ENCODE measurements around the gene CELSR3.

The CELSR3 gene

GRCh38 chr3:48685603-48686511, 23.2 kb upstream of the CELSR3 start, which contains the start of gene NCKIPSD:
TSS of gene NCKIPSD (minus strand) at chr3:48685915. CDS start at chr3:48685807, 108 bp downstream.
- peak; percentile 92 for DNase-seq

GRCh38 chr3:48685293-48685602, 22.6 kb upstream of the CELSR3 start:
- no peak for DNase-seq

- DNase-seq = no peak
Observed at GRCh38 chr3:48684480-48685143, 21.9 kb upstream of the CELSR3 start.

GRCh38 chr3:48684054-48684349, 21.3 kb upstream of the CELSR3 start:
- no peak for DNase-seq

- DNase-seq = no peak
Observed at GRCh38 chr3:48682786-48683185, 20.1 kb upstream of the CELSR3 start.

GRCh38 chr3:48681974-48682610, 19.4 kb upstream of the CELSR3 start:
- no peak for DNase-seq

- no peak for DNase-seq
Observed at GRCh38 chr3:48681541-48681880, 18.8 kb upstream of the CELSR3 start.

GRCh38 chr3:48680811-48681540, 18.3 kb upstream of the CELSR3 start:
- DNase-seq = no peak

GRCh38 chr3:48679411-48680391, 17.0 kb upstream of the CELSR3 start:
- DNase-seq = no peak

GRCh38 chr3:48678566-48679380, 16.1 kb upstream of the CELSR3 start:
- no peak for DNase-seq

- DNase-seq = no peak
Observed at GRCh38 chr3:48678056-48678455, 15.4 kb upstream of the CELSR3 start.

- no peak for DNase-seq
Observed at GRCh38 chr3:48674505-48674904, 11.8 kb upstream of the CELSR3 start.

- DNase-seq = no peak
Observed at GRCh38 chr3:48672522-48672921, 9.8 kb upstream of the CELSR3 start.

GRCh38 chr3:48664929-48665328, 2.2 kb upstream of the CELSR3 start:
- DNase-seq = no peak

GRCh38 chr3:48664313-48664644, 1.6 kb upstream of the CELSR3 start:
- DNase-seq = no peak

GRCh38 chr3:48663489-48664312, 1.0 kb upstream of the CELSR3 start:
- peak; percentile 93 to 96 for DNase-seq

GRCh38 chr3:48662145-48662752, 437 bp downstream of the CELSR3 start:
- DNase-seq = peak in 1 of 2 experiments; percentile 10

GRCh38 chr3:48661501-48662144, 1.1 kb downstream of the CELSR3 start:
- DNase-seq = peak; percentile 75 to 77

- DNase-seq = no peak
Observed at GRCh38 chr3:48660800-48661400, 1.8 kb downstream of the CELSR3 start.
